ENCODE measurements around the gene ETFB. TPM values are rescaled to one million over a fixed set of nuclear protein-coding genes. Genes with fewer than 3 reads are reported as not detected.
A peak's percentile ranks its signal among the peaks of the same experiment; 100 is the strongest.

ETFB gene
- total and polyA plus RNA-seq, 9 of the 15 experiments (the other 6 are each of a cell fraction or from before 2014, with no cell fraction given): 18.1 to 143 (median 96.1) TPM

- TF ChIP-seq, protein P1, sequence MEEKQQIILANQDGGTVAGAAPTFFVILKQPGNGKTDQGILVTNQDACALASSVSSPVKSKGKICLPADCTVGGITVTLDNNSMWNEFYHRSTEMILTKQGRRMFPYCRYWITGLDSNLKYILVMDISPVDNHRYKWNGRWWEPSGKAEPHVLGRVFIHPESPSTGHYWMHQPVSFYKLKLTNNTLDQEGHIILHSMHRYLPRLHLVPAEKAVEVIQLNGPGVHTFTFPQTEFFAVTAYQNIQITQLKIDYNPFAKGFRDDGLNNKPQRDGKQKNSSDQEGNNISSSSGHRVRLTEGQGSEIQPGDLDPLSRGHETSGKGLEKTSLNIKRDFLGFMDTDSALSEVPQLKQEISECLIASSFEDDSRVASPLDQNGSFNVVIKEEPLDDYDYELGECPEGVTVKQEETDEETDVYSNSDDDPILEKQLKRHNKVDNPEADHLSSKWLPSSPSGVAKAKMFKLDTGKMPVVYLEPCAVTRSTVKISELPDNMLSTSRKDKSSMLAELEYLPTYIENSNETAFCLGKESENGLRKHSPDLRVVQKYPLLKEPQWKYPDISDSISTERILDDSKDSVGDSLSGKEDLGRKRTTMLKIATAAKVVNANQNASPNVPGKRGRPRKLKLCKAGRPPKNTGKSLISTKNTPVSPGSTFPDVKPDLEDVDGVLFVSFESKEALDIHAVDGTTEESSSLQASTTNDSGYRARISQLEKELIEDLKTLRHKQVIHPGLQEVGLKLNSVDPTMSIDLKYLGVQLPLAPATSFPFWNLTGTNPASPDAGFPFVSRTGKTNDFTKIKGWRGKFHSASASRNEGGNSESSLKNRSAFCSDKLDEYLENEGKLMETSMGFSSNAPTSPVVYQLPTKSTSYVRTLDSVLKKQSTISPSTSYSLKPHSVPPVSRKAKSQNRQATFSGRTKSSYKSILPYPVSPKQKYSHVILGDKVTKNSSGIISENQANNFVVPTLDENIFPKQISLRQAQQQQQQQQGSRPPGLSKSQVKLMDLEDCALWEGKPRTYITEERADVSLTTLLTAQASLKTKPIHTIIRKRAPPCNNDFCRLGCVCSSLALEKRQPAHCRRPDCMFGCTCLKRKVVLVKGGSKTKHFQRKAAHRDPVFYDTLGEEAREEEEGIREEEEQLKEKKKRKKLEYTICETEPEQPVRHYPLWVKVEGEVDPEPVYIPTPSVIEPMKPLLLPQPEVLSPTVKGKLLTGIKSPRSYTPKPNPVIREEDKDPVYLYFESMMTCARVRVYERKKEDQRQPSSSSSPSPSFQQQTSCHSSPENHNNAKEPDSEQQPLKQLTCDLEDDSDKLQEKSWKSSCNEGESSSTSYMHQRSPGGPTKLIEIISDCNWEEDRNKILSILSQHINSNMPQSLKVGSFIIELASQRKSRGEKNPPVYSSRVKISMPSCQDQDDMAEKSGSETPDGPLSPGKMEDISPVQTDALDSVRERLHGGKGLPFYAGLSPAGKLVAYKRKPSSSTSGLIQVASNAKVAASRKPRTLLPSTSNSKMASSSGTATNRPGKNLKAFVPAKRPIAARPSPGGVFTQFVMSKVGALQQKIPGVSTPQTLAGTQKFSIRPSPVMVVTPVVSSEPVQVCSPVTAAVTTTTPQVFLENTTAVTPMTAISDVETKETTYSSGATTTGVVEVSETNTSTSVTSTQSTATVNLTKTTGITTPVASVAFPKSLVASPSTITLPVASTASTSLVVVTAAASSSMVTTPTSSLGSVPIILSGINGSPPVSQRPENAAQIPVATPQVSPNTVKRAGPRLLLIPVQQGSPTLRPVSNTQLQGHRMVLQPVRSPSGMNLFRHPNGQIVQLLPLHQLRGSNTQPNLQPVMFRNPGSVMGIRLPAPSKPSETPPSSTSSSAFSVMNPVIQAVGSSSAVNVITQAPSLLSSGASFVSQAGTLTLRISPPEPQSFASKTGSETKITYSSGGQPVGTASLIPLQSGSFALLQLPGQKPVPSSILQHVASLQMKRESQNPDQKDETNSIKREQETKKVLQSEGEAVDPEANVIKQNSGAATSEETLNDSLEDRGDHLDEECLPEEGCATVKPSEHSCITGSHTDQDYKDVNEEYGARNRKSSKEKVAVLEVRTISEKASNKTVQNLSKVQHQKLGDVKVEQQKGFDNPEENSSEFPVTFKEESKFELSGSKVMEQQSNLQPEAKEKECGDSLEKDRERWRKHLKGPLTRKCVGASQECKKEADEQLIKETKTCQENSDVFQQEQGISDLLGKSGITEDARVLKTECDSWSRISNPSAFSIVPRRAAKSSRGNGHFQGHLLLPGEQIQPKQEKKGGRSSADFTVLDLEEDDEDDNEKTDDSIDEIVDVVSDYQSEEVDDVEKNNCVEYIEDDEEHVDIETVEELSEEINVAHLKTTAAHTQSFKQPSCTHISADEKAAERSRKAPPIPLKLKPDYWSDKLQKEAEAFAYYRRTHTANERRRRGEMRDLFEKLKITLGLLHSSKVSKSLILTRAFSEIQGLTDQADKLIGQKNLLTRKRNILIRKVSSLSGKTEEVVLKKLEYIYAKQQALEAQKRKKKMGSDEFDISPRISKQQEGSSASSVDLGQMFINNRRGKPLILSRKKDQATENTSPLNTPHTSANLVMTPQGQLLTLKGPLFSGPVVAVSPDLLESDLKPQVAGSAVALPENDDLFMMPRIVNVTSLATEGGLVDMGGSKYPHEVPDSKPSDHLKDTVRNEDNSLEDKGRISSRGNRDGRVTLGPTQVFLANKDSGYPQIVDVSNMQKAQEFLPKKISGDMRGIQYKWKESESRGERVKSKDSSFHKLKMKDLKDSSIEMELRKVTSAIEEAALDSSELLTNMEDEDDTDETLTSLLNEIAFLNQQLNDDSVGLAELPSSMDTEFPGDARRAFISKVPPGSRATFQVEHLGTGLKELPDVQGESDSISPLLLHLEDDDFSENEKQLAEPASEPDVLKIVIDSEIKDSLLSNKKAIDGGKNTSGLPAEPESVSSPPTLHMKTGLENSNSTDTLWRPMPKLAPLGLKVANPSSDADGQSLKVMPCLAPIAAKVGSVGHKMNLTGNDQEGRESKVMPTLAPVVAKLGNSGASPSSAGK (IDR thresholded peaks at IDR 0.05): peak; percentile 6; the same call in 1 of the 2 replicates
- TF ChIP-seq GTF2E2 (tag; IDR thresholded peaks at IDR 0.05) (0 out of 2 replicates have a peak, but pooled peaks have one; percentile 38), MYC (IDR thresholded peaks at IDR 0.05; ENCODE audit: low read depth, low read length) (no peak; the same call in 1 of the 2 replicates), MYC (CRISPR knock-in tag; IDR thresholded peaks at IDR 0.05; ENCODE audit: borderline replicate concordance, low read depth) (0 out of 2 replicates have a peak, but pooled peaks have one; percentile 8), ZNF124 (CRISPR knock-in tag; IDR thresholded peaks at IDR 0.05) (0 out of 2 replicates have a peak, but pooled peaks have one; percentile 76)
- TF ChIP-seq, protein P2, sequence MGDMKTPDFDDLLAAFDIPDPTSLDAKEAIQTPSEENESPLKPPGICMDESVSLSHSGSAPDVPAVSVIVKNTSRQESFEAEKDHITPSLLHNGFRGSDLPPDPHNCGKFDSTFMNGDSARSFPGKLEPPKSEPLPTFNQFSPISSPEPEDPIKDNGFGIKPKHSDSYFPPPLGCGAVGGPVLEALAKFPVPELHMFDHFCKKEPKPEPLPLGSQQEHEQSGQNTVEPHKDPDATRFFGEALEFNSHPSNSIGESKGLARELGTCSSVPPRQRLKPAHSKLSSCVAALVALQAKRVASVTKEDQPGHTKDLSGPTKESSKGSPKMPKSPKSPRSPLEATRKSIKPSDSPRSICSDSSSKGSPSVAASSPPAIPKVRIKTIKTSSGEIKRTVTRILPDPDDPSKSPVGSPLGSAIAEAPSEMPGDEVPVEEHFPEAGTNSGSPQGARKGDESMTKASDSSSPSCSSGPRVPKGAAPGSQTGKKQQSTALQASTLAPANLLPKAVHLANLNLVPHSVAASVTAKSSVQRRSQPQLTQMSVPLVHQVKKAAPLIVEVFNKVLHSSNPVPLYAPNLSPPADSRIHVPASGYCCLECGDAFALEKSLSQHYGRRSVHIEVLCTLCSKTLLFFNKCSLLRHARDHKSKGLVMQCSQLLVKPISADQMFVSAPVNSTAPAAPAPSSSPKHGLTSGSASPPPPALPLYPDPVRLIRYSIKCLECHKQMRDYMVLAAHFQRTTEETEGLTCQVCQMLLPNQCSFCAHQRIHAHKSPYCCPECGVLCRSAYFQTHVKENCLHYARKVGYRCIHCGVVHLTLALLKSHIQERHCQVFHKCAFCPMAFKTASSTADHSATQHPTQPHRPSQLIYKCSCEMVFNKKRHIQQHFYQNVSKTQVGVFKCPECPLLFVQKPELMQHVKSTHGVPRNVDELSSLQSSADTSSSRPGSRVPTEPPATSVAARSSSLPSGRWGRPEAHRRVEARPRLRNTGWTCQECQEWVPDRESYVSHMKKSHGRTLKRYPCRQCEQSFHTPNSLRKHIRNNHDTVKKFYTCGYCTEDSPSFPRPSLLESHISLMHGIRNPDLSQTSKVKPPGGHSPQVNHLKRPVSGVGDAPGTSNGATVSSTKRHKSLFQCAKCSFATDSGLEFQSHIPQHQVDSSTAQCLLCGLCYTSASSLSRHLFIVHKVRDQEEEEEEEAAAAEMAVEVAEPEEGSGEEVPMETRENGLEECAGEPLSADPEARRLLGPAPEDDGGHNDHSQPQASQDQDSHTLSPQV (IDR thresholded peaks at IDR 0.05): peak; percentile 77; the same call in 1 of the 2 replicates
Measured at GRCh38 chr19:51368366-51369282, 2.4 kb upstream of the ETFB start, which contains the start of gene CLDND2 (continued).

Data from K562 (cell line).